Nephron progenitor cell (in vitro differentiated cells): Measurements from ENCODE around the gene NME7.

ENCODE experiments used
- DNase-seq: peaks from one replicate; pipeline ENCODE4 v3.0.0; 2021
- H3K27ac Mint-ChIP-seq: 2 replicates; pipeline ENCODE4 v1.8.0; 2021; ENCODE audit warnings: mild to moderate bottlenecking, moderate library complexity, mixed read lengths
- H3K27me3 Mint-ChIP-seq: 2 replicates; pipeline ENCODE4 v1.8.0; 2021; ENCODE audit warnings: mild to moderate bottlenecking, low read depth, mixed read lengths; ENCODE audit not compliant: poor library complexity
- H3K36me3 Mint-ChIP-seq: 2 replicates; pipeline ENCODE4 v1.8.0; 2021; ENCODE audit warnings: low read depth, mixed read lengths
- H3K4me1 Mint-ChIP-seq: 2 replicates; pipeline ENCODE4 v1.8.0; 2021; ENCODE audit warnings: mixed read lengths
- H3K4me3 Mint-ChIP-seq: 2 replicates; pipeline ENCODE4 v1.8.0; 2021; ENCODE audit warnings: mild to moderate bottlenecking, moderate library complexity, mixed read lengths
- H3K9me3 Mint-ChIP-seq: 2 replicates; pipeline ENCODE4 v1.8.0; 2021; ENCODE audit warnings: mild to moderate bottlenecking, moderate library complexity, mixed read lengths
- TF ChIP-seq, protein P1 (sequence below): fragments of 200-600 bp; sonication (generic); IDR thresholded peaks from 2 replicates; pipeline ENCODE4 v1.5.0; 2021; ENCODE audit warnings: antibody characterized with exemption

NME7 gene

DNA sequence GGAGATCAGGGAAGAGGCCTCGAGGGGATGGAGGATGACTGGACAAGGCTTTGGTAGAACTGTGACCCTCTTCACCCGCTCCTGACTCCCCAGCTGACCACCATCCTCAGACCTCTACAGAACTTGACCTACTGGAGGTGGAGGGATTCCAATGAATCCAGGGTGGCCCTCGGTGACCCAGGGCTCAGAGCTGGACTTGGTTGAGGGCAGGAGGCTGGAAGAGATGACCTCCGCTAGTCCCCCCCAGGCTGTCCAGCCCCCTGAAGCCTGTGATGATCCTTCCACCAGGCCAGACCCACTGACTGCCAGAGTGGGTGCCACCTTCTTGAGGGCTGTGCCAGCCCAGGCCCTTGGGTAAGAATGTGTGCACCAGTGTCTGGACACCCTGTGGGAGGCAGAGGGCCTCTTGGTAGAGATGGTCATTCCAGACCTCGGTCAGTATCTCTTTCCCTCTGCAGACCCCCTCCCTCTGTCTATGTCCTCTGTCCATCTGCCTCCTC is 216.2 kb downstream of the NME7 start:
- Mint-ChIP-seq H3K27me3 (no peaks in the 10 kb centered on the region), H3K9me3 (no peaks in the 10 kb centered on the region), H3K36me3 (no peaks in the 10 kb centered on the region), H3K4me3 (no peak overlapping the region), H3K27ac (no peak overlapping the region), H3K4me1 (no peaks in the 10 kb centered on the region)
- TF ChIP-seq, protein P1, sequence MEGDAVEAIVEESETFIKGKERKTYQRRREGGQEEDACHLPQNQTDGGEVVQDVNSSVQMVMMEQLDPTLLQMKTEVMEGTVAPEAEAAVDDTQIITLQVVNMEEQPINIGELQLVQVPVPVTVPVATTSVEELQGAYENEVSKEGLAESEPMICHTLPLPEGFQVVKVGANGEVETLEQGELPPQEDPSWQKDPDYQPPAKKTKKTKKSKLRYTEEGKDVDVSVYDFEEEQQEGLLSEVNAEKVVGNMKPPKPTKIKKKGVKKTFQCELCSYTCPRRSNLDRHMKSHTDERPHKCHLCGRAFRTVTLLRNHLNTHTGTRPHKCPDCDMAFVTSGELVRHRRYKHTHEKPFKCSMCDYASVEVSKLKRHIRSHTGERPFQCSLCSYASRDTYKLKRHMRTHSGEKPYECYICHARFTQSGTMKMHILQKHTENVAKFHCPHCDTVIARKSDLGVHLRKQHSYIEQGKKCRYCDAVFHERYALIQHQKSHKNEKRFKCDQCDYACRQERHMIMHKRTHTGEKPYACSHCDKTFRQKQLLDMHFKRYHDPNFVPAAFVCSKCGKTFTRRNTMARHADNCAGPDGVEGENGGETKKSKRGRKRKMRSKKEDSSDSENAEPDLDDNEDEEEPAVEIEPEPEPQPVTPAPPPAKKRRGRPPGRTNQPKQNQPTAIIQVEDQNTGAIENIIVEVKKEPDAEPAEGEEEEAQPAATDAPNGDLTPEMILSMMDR: no peak
- no peak for DNase-seq

DNA sequence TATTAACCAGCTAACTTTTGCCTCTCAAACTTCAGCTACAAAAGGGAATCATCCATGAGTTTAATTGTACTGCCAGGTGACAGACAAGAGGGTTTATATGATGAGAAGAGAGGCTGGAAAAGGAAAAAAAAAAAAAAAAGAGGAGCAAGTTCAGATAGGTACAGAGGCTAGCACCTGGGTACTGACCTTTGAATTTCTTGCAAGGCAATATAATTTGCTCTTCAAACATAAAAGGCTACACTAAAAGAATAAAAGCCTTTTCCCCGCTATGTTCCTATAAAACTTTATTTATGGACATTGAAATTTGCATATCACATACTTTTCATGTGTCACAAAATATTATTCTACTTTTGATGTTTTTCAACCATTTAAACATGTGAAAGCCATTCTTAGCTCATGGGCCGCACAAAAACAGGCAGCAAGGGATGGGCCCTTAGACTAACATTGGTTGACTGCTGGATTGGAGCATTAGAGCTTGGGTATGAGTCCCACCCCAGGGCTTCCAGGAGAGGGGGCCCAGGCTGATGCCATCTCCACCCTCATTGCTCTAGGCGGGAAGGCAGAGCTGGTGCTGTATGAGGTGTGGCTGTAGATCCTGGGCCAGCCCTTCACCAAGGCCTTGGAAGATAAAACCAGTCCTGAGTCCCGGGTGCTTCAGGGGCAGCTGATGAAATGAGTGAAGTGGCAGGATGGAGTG is 216.8 kb downstream of the NME7 start:
- Mint-ChIP-seq H3K4me3 (no peak overlapping the region), H3K9me3 (no peaks in the 10 kb centered on the region), H3K4me1 (no peaks in the 10 kb centered on the region), H3K27ac (no peak overlapping the region), H3K36me3 (no peaks in the 10 kb centered on the region), H3K27me3 (no peaks in the 10 kb centered on the region)
- TF ChIP-seq, protein P1: no peak
- DNase-seq: no peak

DNA sequence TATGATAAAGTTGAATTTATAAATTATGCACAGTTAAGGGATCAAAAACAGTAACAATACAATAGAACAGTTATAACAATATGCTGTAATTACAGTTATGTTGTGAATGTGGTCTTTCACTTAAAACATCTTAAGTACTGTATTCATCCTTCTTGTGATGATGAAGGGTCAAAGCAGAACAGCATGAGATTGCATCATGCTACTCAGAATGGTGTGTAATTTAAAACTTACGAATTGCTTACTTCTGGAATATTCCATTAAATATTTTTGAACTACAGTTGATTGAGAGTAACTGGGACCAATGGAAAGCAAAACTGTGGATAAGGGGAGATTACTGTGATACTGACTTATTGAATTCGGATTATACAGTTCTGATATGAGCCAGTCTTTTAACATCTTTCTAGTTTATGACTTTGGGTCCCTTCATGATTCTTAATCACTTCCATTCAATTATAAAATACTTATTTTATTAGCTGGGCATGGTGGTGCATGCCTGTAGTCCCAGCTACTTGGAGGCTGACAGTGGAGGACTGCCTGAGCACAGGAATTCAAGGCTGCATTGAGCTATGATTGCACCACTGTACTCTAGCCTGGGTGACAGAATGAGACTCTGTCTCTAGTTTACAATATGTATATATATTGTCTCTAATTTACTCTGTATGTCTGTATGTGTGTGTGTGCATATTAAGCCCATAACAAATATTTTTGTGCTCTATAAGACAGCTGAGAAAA is 217.9 kb downstream of the NME7 start:
- Mint-ChIP-seq H3K4me1 (no peaks in the 10 kb centered on the region), H3K36me3 (no peaks in the 10 kb centered on the region), H3K27ac (no peak overlapping the region), H3K27me3 (no peaks in the 10 kb centered on the region), H3K4me3 (no peak overlapping the region), H3K9me3 (no peaks in the 10 kb centered on the region)
- DNase-seq: no peak
- TF ChIP-seq, protein P1: no peak

DNA sequence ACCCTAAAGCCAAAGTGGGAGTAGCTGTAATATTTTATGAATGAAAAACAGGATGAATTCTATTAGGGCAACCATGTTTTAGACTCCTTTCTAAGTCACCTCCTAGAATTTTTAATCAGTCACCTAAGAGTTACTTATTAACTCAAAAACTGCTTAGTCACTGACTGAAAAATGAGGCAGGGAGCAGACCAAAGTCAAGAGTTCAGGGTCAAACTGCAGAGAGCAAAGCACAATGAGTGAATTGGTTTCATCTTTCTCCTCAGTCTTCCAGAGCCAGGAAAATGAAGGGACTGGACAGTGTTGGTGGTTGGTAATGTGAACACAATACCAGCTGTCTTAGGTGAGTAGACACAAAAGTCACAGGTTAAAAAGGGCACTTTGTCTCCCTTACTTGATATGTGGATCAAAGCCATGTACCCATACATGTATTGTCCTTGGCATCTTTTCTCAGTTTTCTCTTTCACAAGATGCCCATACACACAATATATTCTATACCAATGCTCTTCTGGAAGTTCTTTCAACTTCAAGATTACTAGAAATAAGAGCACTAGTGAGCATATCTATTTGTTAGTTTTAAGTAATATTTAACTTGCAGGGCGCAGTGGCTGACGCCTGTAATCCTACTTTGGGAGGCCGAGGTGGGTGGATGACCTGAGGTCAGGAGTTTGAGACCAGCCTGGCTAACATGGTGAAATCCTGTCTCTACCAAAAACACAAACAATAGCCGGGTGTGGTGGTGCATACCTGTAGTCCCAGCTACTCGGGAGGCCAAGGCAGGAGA is 218.9 kb downstream of the NME7 start:
- Mint-ChIP-seq H3K27ac (no peak overlapping the region), H3K36me3 (no peaks in the 10 kb centered on the region), H3K4me1 (no peaks in the 10 kb centered on the region), H3K9me3 (no peaks in the 10 kb centered on the region), H3K27me3 (no peaks in the 10 kb centered on the region), H3K4me3 (no peak overlapping the region)
- DNase-seq: no peak
- TF ChIP-seq, protein P1: no peak

DNA sequence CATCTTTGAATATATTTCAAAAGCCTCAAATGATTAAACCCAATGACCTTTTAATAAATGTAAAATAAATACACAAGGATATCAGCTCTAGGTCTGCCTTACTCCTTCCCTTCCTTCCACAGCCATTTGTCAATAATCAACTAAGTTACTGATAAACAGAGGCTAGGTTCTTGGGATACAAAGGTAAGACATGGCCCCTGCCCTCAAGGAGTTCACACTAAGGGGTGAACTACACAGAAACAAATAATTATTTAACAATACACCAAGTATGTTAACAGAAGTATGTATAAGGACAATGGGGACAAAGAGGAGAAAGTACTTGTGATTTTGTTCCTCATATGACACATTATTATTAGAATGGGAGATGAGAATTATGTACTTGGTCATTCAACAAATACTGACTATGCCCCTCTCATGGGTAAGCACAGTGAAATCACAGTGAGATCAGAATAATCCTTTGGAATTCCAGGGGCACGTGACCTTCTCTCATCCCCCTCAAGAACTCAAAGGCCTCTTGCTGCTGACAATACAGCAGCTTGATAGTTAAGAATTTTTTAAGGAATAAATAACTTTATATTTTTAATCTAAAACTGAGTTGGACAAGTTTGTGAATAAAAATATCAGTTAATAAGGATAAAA is 220.9 kb downstream of the NME7 start:
- H3K36me3 Mint-ChIP-seq: no peaks in the 10 kb centered on the region

More for the DNA sequence above, 220.9 kb downstream of the NME7 start:
- H3K4me3 Mint-ChIP-seq: no peak overlapping the region
- no peak overlapping the region for H3K27ac Mint-ChIP-seq
- no peaks in the 10 kb centered on the region for H3K9me3 Mint-ChIP-seq
- TF ChIP-seq, protein P1: no peak
- H3K27me3 Mint-ChIP-seq: no peaks in the 10 kb centered on the region
- H3K4me1 Mint-ChIP-seq: peaks cover 9% of the 10 kb centered on the region
- DNase-seq: no peak
